NCI-H524 treated with DMSO at 0.1 percent for 48 hours (cell line): Measurements from ENCODE around the gene ST6GALNAC3.

Experiments used
- DNase-seq: peaks from one replicate; lab custom pipeline; 2025; lab: John Stamatoyannopoulos, UW

Gene ST6GALNAC3

GRCh38 chr1:76247261-76247852 is 172.8 kb downstream of the ST6GALNAC3 start:
- DNase-seq = no peak

- no peak for DNase-seq
Measured at GRCh38 chr1:76250271-76250670, 175.7 kb downstream of the ST6GALNAC3 start.

DNA sequence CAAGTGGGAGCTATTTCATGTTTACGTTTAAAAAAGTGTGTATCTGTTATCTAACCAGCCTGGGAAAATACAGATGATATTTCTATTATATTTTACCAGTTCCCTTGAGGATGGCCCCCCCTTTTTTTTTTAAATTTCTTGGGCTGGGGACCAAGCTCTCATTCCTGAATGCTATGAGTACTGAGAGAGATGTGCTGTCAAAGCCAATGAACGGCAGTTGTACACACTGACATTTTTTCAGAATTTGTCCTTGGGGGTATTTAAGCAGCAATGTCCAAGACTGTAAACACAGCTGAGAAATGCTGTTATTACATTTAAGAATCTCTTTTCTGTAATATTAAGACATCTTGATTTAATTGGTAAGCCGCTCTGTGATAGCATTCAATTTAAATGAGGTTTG is 177.9 kb downstream of the ST6GALNAC3 start:
- no peak for DNase-seq

GRCh38 chr1:76254104-76255030 is 179.8 kb downstream of the ST6GALNAC3 start:
- no peak for DNase-seq

DNA sequence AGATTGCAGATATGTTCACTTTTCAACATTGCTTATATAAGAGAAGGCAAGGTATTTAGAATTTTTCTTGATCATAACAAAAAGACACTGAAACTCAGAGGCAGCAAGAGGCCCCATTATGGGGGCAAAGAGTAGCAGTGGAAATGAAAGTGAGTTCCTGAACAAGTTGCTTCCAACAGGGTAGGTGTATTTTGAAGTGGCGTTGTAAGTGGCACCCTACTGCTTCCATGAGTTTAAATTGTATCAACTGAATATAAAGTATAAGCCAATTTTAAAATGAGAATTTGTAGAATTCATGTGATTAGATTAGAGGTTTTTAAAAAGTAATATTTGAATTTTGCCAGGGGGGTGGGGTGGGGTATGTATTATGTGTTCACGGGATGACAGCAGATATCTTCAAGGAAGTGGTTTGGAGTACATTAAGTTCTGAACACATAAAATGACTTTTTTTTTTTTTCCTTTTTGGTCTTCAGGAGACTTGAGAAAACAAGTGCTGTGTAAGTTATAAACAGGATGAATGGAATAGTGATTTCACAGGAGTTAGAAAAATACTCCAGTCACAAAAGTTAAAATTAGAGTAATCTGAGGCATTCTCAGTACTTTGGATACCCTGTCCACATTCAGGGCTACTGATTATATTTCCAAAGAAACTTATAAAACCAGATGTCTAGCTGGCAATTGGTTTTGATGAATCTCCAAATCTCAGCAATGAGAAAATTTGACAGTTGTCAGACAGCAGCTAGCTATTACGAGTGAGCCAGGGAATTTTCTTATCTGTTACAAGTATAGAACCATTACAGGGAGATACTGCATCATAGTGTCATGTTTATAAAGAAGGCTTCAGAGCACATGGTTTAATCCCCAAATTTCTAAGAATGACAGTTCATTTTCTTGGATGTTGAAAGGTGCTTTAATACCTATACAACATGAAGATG is 182.0 kb downstream of the ST6GALNAC3 start:
- DNase-seq = no peak

DNA sequence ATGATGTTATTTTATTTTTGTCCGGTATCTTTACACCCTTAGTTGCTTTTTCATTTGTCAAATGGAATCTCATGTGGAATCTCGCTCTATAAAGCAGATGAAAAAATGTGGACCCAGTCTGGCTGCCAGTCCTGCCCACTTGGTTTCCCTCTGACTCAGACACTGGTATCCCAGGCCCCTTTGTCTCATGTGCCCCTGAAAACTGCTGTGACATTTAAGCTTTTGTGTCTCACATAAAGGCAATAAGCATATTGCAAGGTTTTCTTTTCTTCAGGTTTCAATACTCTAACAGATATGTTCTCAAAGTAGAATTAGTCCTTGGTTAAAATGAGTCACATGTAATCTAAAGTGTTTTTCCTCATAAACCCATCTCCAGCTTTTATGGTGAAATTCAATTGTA is 183.3 kb downstream of the ST6GALNAC3 start:
- DNase-seq = no peak

DNA sequence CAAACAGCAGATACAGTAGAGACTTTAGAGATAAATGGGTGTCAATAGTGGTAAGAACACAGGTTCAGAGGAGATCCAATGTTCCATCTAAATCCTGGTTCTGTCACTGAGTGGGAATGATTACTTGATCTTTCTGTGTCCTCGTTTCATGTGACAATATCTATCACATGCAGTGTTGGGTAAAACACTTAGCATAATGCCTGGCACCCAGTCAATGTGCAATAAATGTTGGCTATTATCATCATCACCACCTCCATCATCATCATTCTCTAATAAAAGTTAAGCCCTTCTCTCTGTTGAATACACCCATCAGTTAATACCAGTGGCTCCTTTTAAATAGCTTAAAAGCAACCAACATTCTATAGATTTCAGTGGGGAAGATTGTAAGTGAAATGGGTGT is 184.7 kb downstream of the ST6GALNAC3 start:
- no peak for DNase-seq

GRCh38 chr1:76260279-76260678 is 185.7 kb downstream of the ST6GALNAC3 start:
- no peak for DNase-seq

DNA sequence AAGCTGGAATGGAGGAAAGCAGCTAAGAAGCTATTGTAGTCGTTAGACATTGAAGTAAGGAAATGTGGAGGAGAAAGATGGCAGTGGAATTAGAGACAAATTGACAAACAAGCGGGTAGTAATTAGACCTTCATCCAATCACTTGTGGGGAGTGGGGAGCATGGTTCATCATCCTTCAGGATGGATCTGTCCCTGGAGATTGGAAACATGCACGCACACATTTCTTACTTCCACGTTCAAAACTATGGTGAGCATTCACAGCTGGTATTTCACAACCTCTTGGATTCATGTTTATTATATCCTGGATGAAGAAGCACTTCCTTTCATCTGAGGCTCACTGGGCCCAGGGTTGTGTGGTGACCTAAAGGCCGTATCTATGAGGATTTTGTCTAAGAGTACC is 188.1 kb downstream of the ST6GALNAC3 start:
- DNase-seq = no peak

DNA sequence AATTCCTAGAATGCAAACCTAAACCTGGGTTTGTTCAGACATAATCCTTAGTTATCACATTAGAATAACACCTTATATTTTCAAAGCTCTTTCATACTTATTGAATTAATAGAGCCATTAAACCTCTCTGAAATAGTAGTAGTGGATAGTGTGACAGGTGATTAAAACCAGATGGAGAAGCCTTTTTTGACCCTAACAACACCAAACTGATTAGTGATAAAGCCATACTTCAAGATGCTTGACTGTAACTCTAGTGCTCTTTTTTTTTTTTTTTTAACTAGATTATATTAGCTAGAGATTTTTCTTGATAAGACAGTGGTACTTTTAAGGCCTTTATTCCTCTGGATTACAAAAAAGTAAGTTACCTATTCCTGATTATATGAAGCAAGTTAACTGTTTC is 190.1 kb downstream of the ST6GALNAC3 start:
- peak; percentile 72 for DNase-seq

GRCh38 chr1:76266762-76267161 is 192.2 kb downstream of the ST6GALNAC3 start:
- DNase-seq = no peak

- no peak for DNase-seq
Measured at GRCh38 chr1:76267631-76268030, 193.1 kb downstream of the ST6GALNAC3 start.

- peak; percentile 14 for DNase-seq
Measured at GRCh38 chr1:76268341-76268740, 193.8 kb downstream of the ST6GALNAC3 start.

DNA sequence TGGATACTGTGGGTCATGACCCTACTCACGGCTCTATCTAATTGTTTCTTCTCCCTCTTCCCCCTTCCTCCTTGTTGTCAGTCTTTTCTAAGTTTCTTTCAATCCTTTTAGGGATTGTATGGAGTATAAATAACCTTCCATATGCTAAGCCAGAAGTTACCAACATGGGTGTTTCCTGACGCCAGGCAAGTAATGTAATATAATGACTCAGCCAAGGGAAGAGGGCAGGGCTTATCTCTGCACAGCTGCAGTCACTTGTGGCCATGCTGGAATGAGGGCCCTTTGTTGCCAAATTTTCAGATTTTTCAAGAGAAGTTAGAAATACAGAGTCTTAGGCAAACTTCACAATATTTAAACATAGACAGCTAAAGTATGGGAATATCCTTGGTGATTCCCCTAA is 194.6 kb downstream of the ST6GALNAC3 start:
- peak; percentile 5 for DNase-seq

- no peak for DNase-seq
Measured at GRCh38 chr1:76274302-76274701, 199.8 kb downstream of the ST6GALNAC3 start.

DNA sequence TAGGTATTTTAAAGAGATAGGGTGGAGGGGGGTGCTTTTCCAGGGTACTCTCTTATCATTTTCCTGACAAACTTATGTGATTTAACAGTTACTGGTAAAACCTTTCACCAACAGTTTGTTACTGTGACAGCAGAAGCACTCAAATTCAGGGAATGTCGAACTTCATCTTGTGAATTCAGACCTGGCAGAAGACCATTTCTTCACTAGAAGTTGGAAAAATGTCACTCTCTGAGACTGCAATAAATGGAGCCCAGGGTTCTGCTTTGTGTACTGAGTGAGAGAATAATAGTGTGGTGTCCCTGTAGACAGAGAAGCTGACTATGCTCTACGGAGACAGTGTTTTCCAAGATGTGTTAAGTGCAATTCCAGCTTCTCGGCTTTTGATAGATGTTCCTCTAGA is 200.2 kb downstream of the ST6GALNAC3 start:
- no peak for DNase-seq

- no peak for DNase-seq
Measured at GRCh38 chr1:76278711-76279100, 204.2 kb downstream of the ST6GALNAC3 start.

DNA sequence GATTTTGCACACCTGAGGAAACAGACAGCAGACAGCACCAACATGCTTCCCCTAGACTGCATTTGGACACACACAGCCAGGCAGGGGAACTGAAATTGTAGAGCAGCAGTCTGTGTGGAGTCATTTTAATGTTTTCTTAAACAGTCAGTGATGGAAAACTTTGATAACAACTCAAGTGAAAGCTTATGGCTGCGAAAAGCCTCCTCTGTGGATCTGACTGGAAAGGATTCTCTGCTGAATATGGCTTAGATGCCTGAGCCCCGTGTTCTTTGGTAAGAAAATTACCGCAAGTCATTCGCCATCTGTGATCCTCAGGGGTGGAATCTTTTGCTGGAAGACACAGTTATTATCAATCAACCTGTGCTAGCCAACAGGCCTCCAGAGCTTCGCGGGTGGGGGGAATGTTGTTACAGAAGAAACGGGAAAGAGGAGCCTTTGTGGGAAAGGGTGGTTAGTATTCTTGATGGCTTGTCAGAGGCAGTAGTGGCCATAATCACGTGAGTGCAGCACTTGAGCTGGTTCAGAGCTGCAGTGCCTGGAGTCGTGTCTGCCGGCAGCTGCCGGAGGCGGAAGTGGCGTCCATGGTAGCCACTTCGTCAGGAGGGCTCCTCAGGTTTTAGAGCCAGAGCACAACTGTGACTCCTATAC is 204.7 kb downstream of the ST6GALNAC3 start:
- no peak for DNase-seq

DNA sequence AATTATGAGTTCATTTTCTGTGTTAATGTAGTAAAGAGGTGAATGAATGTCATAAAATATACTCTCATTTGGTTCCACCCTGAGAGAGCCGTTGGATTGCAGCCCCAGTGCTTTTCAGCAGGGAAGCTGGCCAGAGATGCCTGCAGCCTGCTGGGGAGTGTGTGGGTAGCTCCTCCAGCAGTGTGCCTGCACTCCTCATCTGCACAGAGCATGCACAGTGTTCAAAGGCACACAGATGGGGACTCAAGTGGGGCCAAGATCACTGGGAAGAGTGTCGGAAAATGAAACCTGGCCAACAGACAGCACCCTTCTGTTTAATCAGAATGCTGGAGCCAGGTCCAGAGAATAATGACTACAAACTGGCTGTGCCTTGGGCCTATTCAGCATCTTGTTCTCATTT is 206.8 kb downstream of the ST6GALNAC3 start:
- DNase-seq = peak; percentile 68

DNA sequence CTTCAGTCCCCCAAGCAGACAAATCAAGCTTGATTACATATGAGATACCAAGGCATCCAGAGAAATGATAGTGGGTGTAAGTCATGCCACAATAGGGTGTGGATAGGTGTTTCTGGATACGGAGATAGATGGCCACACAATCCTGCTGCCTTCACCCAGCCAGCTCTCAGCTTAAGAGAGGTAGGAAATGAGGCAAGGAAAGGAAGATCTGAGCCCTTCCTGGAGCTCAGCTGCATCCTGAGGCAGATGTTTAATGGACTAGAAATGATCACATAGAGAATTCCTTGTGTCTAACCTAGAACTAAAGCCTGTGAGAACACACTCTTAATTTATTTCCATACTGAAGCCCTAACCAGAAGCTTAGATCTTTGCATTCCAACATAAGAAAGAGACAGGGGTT is 210.3 kb downstream of the ST6GALNAC3 start:
- DNase-seq = no peak

DNA sequence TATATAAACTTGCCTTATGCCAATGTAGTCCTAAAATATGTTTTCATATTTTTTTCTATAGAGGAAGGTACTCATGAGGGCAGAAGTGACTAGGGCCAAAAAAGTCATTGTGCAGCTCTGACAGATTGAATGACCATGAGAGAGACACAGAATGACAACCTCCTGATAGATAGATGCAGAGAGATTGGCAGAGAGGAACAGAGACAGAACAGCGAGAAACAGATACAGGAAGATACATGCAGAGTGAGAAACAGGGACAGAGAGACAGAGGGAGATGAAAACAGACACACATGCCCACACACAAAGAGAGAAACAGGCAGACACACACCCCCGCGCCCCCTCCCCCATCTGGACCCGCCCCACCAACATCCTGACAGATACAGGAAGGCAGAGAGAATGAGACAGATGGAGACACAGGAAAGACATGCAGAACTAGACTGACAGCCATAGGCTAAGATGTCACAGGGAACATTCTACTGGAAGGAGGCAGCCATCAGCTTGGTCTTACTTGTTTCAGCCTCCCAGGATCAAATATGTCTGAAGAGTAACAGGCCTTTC is 211.1 kb downstream of the ST6GALNAC3 start:
- DNase-seq = no peak

DNA sequence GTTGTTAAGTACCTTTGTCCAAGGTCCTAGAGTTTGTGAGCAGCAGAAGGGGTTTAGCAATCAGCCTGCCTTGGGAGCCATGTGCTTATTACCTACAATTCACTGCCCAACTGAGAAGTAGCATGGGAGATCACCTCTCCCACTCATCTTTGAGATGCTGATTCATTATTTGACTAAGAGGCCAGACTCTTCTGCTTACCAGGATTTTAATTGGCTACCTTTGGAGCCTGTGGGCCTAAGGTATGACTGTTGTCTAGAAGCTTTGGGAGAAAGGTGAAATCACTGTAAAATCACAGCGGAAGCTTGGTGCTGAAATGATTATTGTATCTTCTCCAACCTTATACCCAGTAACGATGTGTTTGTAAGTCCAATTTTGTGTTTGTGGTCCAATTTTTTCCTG is 213.4 kb downstream of the ST6GALNAC3 start:
- DNase-seq = no peak
